ENCODE data around the gene RIMBP3B.
"Not testable (repeated sequence)": the region's sequence is repeated elsewhere in the genome, so short reads cannot be mapped to it uniquely, and the experiment has no call there.

- not testable (repeated sequence) for TF ChIP-seq CTCF, POLR2AphosphoS5, POLR2A (IDR thresholded peaks at IDR 0.05)
Measured at GRCh38 chr22:21357527-21357926, 26.0 kb upstream of the RIMBP3B start.
